MCF 10A (cell line): Measurements from ENCODE around the gene TACR2. TPM values are rescaled to one million over a fixed set of nuclear protein-coding genes. Genes with fewer than 3 reads are reported as not detected.

Experiments used
- BruUV-seq: library from RNA; stranded (reverse); fragments of 400-500 nt; replicated peaks from 2 replicates; lab custom pipeline; 2021; lab: Mats Ljungman, UMichigan
- CTCF ChIA-PET: fragments of 300-600 bp; sonication (Branson Sonifier 250); formaldehyde crosslinking; extraction: SDS; loops from one replicate; lab custom pipeline; 2021; ENCODE audit warnings: antibody characterized with exemption, inconsistent platforms; lab: Yijun Ruan, JAX
- POLR2A ChIA-PET: fragments of 300-600, 350-650 bp; sonication (Branson Sonifier 250); formaldehyde crosslinking; extraction: SDS; loops from one replicate; lab custom pipeline; 2020; ENCODE audit warnings: antibody characterized with exemption, inconsistent platforms; lab: Yijun Ruan, JAX
- DNase-seq: peaks from one replicate; pipeline ENCODE4 v3.0.0-alpha.2; 2018; ENCODE audit not compliant: unreplicated experiment
- H3K27ac Mint-ChIP-seq: one replicate; pipeline ENCODE4 v1.8.0; 2022; ENCODE audit warnings: mild to moderate bottlenecking, low read depth, mixed read lengths; ENCODE audit not compliant: unreplicated experiment
- H3K27me3 Mint-ChIP-seq: one replicate; pipeline ENCODE4 v1.8.0; 2022; ENCODE audit warnings: mixed read lengths; ENCODE audit not compliant: insufficient read depth, unreplicated experiment
- H3K36me3 Mint-ChIP-seq: one replicate; pipeline ENCODE4 v1.8.0; 2022; ENCODE audit warnings: mild to moderate bottlenecking, moderate library complexity, mixed read lengths; ENCODE audit not compliant: insufficient read depth, unreplicated experiment
- H3K4me1 Mint-ChIP-seq: one replicate; pipeline ENCODE4 v1.8.0; 2022; ENCODE audit warnings: mixed read lengths; ENCODE audit not compliant: insufficient read depth, unreplicated experiment
- H3K4me3 Mint-ChIP-seq: one replicate; pipeline ENCODE4 v1.8.0; 2022; ENCODE audit warnings: mild to moderate bottlenecking, moderate library complexity, mixed read lengths; ENCODE audit not compliant: unreplicated experiment
- H3K9me3 Mint-ChIP-seq: one replicate; pipeline ENCODE4 v1.8.0; 2022; ENCODE audit warnings: mixed read lengths; ENCODE audit not compliant: unreplicated experiment
- intact Hi-C: fragments of 100-400 bp; cut with micrococcal nuclease; formaldehyde crosslinking; loops from 2 replicates; pipeline ENCODE4 v1.14.1; 2022
- total RNA-seq: library from RNA; stranded (reverse); gene quantifications from 2 replicates; pipeline ENCODE4 v1.2.3, GENCODE V29; 2022
- TF ChIP-seq, protein P1 (sequence below): fragments of 200-600 bp; IDR thresholded peaks from one replicate; pipeline ENCODE4 v1.8.0; 2022; ENCODE audit warnings: antibody characterized with exemption, mild to moderate bottlenecking; ENCODE audit not compliant: unreplicated experiment

TACR2 gene
- total RNA-seq, 1 experiment from 2014 or later: not detected

DNA sequence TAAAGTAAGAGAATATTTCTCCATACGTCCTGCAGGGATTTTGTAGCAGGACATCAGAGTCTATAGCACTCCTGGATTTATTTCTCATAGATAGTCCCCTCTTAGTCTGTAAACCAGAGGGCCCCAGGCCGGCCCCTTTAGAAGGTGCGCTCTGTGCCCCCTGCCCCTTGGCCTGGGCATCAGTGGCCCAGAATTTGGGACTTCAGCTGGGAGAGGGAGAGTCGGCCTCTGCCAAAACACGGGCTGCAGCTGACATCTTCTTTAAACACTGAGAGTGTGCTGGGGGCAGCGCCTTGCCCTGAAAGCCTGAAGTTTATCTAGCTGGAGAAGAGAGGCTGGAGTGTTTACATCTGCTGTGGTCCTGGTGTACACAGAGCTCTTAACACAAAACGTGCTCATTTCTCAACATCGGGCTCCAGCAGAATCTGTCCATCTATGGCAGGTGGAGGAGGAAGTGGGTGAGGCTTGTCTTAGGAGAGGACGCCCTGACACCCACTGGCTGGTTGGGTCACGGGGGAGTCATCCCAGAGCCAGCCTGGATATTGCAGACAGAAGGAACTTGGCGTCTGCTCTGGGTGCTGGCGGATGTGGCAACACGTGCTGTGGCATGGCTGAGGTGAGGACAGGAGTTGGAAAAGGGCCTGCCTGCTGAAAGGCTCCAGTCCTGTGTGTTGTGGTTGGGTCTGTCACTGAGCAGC lies 5.0 kb upstream of the TACR2 start:
- Mint-ChIP-seq H3K4me3 (no peak overlapping the region), H3K9me3 (no peaks in the 10 kb centered on the region), H3K36me3 (no peaks in the 10 kb centered on the region), H3K27ac (no peak overlapping the region), H3K27me3 (no peaks in the 10 kb centered on the region), H3K4me1 (peaks cover 12% of the 10 kb centered on the region)
- CTCF ChIA-PET: interaction anchor here (0.7 to 2.8 kb wide), 7 partner anchors 31 to 366 kb away, joined by 3 to 14 read pairs (median 4); no protein-coding TSS in a partner anchor
- DNase-seq: no peak
- no TSS peak for BruUV-seq
- intact Hi-C loops: no loop called here
- TF ChIP-seq, protein P1, sequence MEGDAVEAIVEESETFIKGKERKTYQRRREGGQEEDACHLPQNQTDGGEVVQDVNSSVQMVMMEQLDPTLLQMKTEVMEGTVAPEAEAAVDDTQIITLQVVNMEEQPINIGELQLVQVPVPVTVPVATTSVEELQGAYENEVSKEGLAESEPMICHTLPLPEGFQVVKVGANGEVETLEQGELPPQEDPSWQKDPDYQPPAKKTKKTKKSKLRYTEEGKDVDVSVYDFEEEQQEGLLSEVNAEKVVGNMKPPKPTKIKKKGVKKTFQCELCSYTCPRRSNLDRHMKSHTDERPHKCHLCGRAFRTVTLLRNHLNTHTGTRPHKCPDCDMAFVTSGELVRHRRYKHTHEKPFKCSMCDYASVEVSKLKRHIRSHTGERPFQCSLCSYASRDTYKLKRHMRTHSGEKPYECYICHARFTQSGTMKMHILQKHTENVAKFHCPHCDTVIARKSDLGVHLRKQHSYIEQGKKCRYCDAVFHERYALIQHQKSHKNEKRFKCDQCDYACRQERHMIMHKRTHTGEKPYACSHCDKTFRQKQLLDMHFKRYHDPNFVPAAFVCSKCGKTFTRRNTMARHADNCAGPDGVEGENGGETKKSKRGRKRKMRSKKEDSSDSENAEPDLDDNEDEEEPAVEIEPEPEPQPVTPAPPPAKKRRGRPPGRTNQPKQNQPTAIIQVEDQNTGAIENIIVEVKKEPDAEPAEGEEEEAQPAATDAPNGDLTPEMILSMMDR: no peak
- POLR2A ChIA-PET: interaction anchor here (0.8 kb wide), 1 partner anchor 12 kb away, joined by 3 read pairs; no protein-coding TSS in a partner anchor

DNA sequence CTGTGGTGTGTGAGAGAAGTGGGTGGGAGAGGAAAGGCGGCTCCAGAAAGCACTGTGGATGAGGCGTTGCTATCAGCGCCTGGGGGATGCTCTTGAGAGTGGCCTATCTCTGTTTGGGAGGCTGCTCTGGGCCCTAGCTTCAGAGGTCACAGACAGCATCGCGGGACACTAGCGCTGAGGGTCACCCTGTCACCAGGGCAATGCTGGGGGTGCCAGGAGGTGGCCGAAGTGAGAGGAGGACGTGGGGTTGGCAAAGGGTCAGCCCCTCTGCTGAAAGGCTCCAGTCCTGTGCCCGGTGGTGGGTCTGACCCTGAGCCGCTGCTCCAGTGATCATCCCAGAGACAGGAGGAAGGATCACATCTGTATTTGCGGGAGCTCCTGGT lies 3.0 kb upstream of the TACR2 start:
- Mint-ChIP-seq H3K27me3 (no peaks in the 10 kb centered on the region), H3K4me1 (peaks cover 5% of the 10 kb centered on the region), H3K4me3 (no peak overlapping the region), H3K36me3 (no peaks in the 10 kb centered on the region), H3K27ac (no peak overlapping the region), H3K9me3 (no peaks in the 10 kb centered on the region)
- DNase-seq: no peak
- no TSS peak for BruUV-seq
- POLR2A ChIA-PET: no interaction called here
- intact Hi-C loops: no loop called here
- TF ChIP-seq, protein P1: no peak
- CTCF ChIA-PET: interaction anchor here (0.7 to 1.1 kb wide), 2 partner anchors 19 to 86 kb away, joined by 3 to 4 read pairs; no protein-coding TSS in a partner anchor

DNA sequence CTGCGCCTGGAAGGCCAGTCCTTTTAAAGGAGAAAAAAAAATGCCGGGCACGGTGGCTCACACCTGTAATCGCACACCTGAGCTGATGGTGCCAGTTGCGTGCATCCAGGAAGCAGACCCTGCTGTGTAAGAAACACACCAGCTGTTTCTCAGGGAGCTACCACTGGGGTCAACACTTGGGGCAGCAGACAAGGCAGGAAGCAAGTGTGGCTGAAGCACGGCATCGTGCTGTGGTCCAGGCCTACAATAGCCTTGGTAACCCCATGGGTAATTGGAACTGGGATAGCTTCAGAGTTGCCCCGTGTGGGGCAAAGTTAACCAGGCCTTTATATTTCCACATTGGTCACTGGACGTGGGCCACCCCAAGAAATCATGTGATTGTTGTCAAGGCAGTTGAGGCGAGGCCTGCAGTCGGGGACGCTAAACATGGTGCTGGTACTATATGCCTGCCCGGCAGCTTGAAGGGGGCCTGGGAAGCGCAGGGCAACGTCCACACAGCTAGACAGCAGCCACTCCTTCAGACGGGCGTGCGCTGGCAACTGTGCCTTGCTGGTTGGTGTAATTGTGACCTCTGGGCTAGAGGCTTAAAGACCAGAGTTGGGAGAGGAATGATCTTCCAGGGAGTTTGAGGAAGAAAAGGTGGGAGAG lies 2.5 kb upstream of the TACR2 start:
- ChIA-PET POLR2A (interaction anchor here (1.3 kb wide), 1 partner anchor 20 kb away, joined by 5 read pairs; no protein-coding TSS in a partner anchor), CTCF (interaction anchor here (0.6 to 1.1 kb wide), 6 partner anchors 19 to 200 kb away, joined by 3 to 4 read pairs (median 3); no protein-coding TSS in a partner anchor)
- no peaks in the 10 kb centered on the region for H3K9me3 Mint-ChIP-seq
- no peaks in the 10 kb centered on the region for H3K36me3 Mint-ChIP-seq
- TF ChIP-seq, protein P1: no peak
- no TSS peak for BruUV-seq
- H3K4me1 Mint-ChIP-seq: peaks cover 5% of the 10 kb centered on the region
- intact Hi-C loops: no loop called here
- no peak overlapping the region for H3K27ac Mint-ChIP-seq
- H3K27me3 Mint-ChIP-seq: no peaks in the 10 kb centered on the region
- DNase-seq: no peak
- no peak overlapping the region for H3K4me3 Mint-ChIP-seq
